Jurkat, Clone E6-1 (cell line): ENCODE data around the gene FER1L5.

Experiments used
- DNase-seq: peaks from one replicate; pipeline ENCODE4 v3.0.0-alpha.2; 2011; ENCODE audit warnings: low read depth, low spot score
- H3K4me3 ChIP-seq: 2 replicates; pipeline ENCODE4 v1.5.1; 2011; ENCODE audit warnings: mild to moderate bottlenecking, low read length, control low read depth, moderate library complexity

The FER1L5 gene

GRCh38 chr2:96692094-96692971 lies 49.8 kb downstream of the FER1L5 start:
- H3K4me3 ChIP-seq, result no peak overlapping the region
- DNase-seq, result no peak

- DNase-seq, result no peak
- no peak overlapping the region for H3K4me3 ChIP-seq
These were observed 51.0 kb downstream of the FER1L5 start for GRCh38 chr2:96693286-96694200.

GRCh38 chr2:96694279-96694678 lies 51.7 kb downstream of the FER1L5 start:
- no peak overlapping the region for H3K4me3 ChIP-seq
- no peak for DNase-seq

- H3K4me3 ChIP-seq, result no peak overlapping the region
- no peak for DNase-seq
These were observed 52.4 kb downstream of the FER1L5 start for GRCh38 chr2:96694816-96695455.

GRCh38 chr2:96695602-96696001 lies 53.0 kb downstream of the FER1L5 start:
- no peak overlapping the region for H3K4me3 ChIP-seq
- DNase-seq, result no peak

GRCh38 chr2:96697476-96697875 lies 54.9 kb downstream of the FER1L5 start:
- DNase-seq, result no peak
- H3K4me3 ChIP-seq, result no peak overlapping the region

- DNase-seq, result no peak
- no peak overlapping the region for H3K4me3 ChIP-seq
These were observed 55.8 kb downstream of the FER1L5 start for GRCh38 chr2:96698221-96698861.

GRCh38 chr2:96699021-96699420 lies 56.5 kb downstream of the FER1L5 start:
- no peak for DNase-seq
- H3K4me3 ChIP-seq, result no peak overlapping the region

GRCh38 chr2:96699621-96700020 lies 57.1 kb downstream of the FER1L5 start:
- DNase-seq, result no peak
- no peak overlapping the region for H3K4me3 ChIP-seq

- DNase-seq, result no peak
- no peak overlapping the region for H3K4me3 ChIP-seq
These were observed 57.5 kb downstream of the FER1L5 start for GRCh38 chr2:96700086-96700485.

- DNase-seq, result no peak
- H3K4me3 ChIP-seq, result no peak overlapping the region
These were observed 59.1 kb downstream of the FER1L5 start for GRCh38 chr2:96701636-96702035.

- DNase-seq, result no peak
- no peak overlapping the region for H3K4me3 ChIP-seq
These were observed 59.7 kb downstream of the FER1L5 start for GRCh38 chr2:96702098-96702785.

- no peak for DNase-seq
- H3K4me3 ChIP-seq, result no peak overlapping the region
These were observed 60.6 kb downstream of the FER1L5 start for GRCh38 chr2:96703021-96703751.

- no peak for DNase-seq
- H3K4me3 ChIP-seq, result no peak overlapping the region
These were observed 68.4 kb downstream of the FER1L5 start for GRCh38 chr2:96710985-96711384.

GRCh38 chr2:96715658-96716057 lies 73.1 kb downstream of the FER1L5 start:
- H3K4me3 ChIP-seq, result no peak overlapping the region
- no peak for DNase-seq

- H3K4me3 ChIP-seq, result no peak overlapping the region
- DNase-seq, result no peak
These were observed 73.8 kb downstream of the FER1L5 start for GRCh38 chr2:96716388-96716787.

GRCh38 chr2:96726131-96726530 lies 83.6 kb downstream of the FER1L5 start:
- no peak overlapping the region for H3K4me3 ChIP-seq
- DNase-seq, result no peak

- H3K4me3 ChIP-seq, result no peak overlapping the region
- DNase-seq, result no peak
These were observed 84.9 kb downstream of the FER1L5 start for GRCh38 chr2:96727431-96727830.
